ENCODE data around the gene CNTN5. TPM values are rescaled to one million over a fixed set of nuclear protein-coding genes. Genes with fewer than 3 reads are reported as not detected.

Gene CNTN5
- total RNA-seq, 1 experiment from 2014 or later, result not detected

DNA sequence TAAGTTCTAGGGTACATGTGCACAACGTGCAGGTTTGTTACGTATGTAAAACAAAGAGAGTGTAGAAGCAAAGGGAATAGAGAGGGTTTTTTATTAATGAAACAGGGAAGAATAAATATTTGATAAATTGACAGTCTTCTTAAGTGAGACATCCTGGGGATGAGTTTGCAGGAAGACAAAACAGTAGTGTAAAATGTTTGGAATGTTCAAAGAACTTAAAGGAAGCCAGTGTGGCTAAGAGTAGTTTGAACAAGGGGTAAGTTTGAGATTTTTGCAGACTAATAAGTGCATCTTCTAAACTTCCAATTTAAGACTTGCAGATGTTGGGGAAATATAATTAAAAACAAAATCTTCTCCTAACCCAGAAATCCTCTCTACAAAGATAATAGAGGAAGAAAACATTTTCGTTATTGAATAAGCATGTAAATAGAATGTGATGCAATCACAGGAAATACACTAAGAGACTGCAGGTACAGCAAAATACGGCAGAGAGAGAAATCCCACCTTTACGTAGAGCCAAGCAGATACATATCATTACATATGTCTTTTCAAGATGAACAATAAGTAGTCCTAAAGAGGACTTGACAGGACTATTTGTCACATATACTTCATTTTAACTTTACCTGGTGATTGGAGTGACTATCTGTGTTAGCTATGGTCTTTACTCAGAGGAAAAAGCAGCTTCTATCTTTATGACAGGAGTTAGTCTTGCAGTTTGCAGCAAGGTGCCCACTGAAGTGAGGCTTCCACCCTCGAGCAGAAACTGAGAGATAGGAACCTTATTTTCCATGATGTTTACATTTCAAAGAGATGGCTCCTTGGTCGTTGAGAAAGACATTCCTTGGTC lies 402.1 kb downstream of the CNTN5 start:
- ATAC-seq, result peak; percentile 40
- Histone ChIP-seq H4K20me1 (ENCODE audit: low read length) (no peaks in the 10 kb centered on the region), H3K4me2 (ENCODE audit: low read length) (peak overlapping the region; percentile 54), H3F3A (ENCODE audit: low read length, unreplicated experiment) (no peaks in the 10 kb centered on the region), H3K9me3 (ENCODE audit: low read length) (no peaks in the 10 kb centered on the region), H3K27me3 (ENCODE audit: low read length) (no peaks in the 10 kb centered on the region), H3K27ac (ENCODE audit: low read length) (no peak overlapping the region), H3K4me1 (ENCODE audit: insufficient read depth, low read length) (peaks cover 48% of the 10 kb centered on the region), H3K9ac (ENCODE audit: low read length) (no peak overlapping the region), H3K9me2 (replicated peaks; ENCODE audit: low read length) (no peaks in the 10 kb centered on the region; the same call in 1 of the 2 replicates), H3K36me3 (ENCODE audit: low read depth, low read length) (no peaks in the 10 kb centered on the region), H2AFZ (ENCODE audit: low read length) (peak overlapping the region; percentile 53), H3K4me3 (ENCODE audit: low read length) (peak overlapping the region; percentile 33; the same call in 1 of the 2 replicates), H3K79me2 (ENCODE audit: low read length) (no peaks in the 10 kb centered on the region)
- ChIA-PET CTCF (no interaction called here), POLR2A (ENCODE audit: unreplicated experiment) (interaction anchor here (0.7 kb wide), 1 partner anchor 394 kb away, joined by 3 read pairs; no protein-coding TSS in a partner anchor)
- intact Hi-C loops (cut with micrococcal nuclease), result no loop called here
- no TSS peak for BruUV-seq (replicated peaks)
- TF ChIP-seq EZH2phosphoT487 (IDR thresholded peaks at IDR 0.05; ENCODE audit: borderline replicate concordance, low read length) (no peak), EZH2 (IDR thresholded peaks at IDR 0.05; ENCODE audit: low read length, unreplicated experiment) (no peak)
- TF ChIP-seq, protein P1, sequence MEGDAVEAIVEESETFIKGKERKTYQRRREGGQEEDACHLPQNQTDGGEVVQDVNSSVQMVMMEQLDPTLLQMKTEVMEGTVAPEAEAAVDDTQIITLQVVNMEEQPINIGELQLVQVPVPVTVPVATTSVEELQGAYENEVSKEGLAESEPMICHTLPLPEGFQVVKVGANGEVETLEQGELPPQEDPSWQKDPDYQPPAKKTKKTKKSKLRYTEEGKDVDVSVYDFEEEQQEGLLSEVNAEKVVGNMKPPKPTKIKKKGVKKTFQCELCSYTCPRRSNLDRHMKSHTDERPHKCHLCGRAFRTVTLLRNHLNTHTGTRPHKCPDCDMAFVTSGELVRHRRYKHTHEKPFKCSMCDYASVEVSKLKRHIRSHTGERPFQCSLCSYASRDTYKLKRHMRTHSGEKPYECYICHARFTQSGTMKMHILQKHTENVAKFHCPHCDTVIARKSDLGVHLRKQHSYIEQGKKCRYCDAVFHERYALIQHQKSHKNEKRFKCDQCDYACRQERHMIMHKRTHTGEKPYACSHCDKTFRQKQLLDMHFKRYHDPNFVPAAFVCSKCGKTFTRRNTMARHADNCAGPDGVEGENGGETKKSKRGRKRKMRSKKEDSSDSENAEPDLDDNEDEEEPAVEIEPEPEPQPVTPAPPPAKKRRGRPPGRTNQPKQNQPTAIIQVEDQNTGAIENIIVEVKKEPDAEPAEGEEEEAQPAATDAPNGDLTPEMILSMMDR (conservative IDR thresholded peaks at IDR 0.05; ENCODE audit: low read depth, low read length), result no peak
- peak; percentile 42 for DNase-seq

DNA sequence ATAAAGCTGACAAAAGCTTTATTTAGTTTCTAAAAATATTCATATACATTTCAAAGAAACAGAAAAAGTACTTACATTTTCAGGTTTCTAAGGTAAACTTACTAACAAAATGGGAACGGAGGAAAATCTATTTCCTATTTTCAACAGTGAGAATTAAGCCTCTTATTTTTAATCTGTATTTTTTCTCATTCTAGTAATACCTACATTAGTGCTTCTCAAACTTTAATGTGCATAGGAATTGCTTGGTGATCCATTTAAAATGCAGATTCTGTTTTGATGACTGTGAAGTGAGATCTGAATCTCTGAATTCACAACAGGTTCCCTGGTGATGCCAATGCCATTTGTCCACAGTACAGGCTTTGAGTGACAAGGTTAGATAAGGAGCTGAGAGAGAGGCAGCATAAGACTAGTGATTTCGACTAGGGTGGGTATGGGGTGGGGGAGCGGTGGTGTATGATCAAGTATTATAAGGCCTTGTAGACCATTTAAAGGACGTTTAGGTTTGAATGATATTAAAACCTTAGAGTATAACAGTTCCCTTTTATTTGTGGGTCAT lies 402.8 kb downstream of the CNTN5 start:
- ATAC-seq, result no peak
- Histone ChIP-seq H3K4me1 (ENCODE audit: insufficient read depth, low read length) (peaks cover 44% of the 10 kb centered on the region), H3K4me2 (ENCODE audit: low read length) (0 out of 2 replicates have a peak overlapping the region, but pooled peaks have one; percentile 54), H3K27ac (ENCODE audit: low read length) (no peak overlapping the region), H3K9ac (ENCODE audit: low read length) (no peak overlapping the region), H3K79me2 (ENCODE audit: low read length) (no peaks in the 10 kb centered on the region), H3K27me3 (ENCODE audit: low read length) (no peaks in the 10 kb centered on the region), H2AFZ (ENCODE audit: low read length) (peak overlapping the region; percentile 53; the same call in 1 of the 2 replicates), H3K9me3 (ENCODE audit: low read length) (no peaks in the 10 kb centered on the region), H3K4me3 (ENCODE audit: low read length) (no peak overlapping the region), H4K20me1 (ENCODE audit: low read length) (no peaks in the 10 kb centered on the region), H3K9me2 (replicated peaks; ENCODE audit: low read length) (no peaks in the 10 kb centered on the region; the same call in 1 of the 2 replicates), H3K36me3 (ENCODE audit: low read depth, low read length) (no peaks in the 10 kb centered on the region), H3F3A (ENCODE audit: low read length, unreplicated experiment) (no peaks in the 10 kb centered on the region)
- CTCF ChIA-PET, result no interaction called here
- POLR2A ChIA-PET (ENCODE audit: unreplicated experiment), result interaction anchor here (0.7 kb wide), 1 partner anchor 395 kb away, joined by 3 read pairs; no protein-coding TSS in a partner anchor
- no peak for TF ChIP-seq EZH2phosphoT487 (IDR thresholded peaks at IDR 0.05; ENCODE audit: borderline replicate concordance, low read length)
- TF ChIP-seq, protein P1 (conservative IDR thresholded peaks at IDR 0.05; ENCODE audit: low read depth, low read length), result no peak
- no peak for TF ChIP-seq EZH2 (IDR thresholded peaks at IDR 0.05; ENCODE audit: low read length, unreplicated experiment)
- no peak for DNase-seq
- BruUV-seq (replicated peaks), result no TSS peak
- intact Hi-C loops (cut with micrococcal nuclease), result no loop called here
